GM19467 (cell line): ENCODE measurements around the gene HYCC1.
"Not testable (repeated sequence)": the region's sequence is repeated elsewhere in the genome, so short reads cannot be mapped to it uniquely, and the experiment has no call there.

Experiments
- ATAC-seq: cut with Tn5 transposase; IDR thresholded peaks from one replicate; pipeline ENCODE4 v1.9.1; 2021; ENCODE audit warnings: mild to moderate bottlenecking, moderate library complexity; ENCODE audit not compliant: unreplicated experiment

Gene HYCC1

DNA sequence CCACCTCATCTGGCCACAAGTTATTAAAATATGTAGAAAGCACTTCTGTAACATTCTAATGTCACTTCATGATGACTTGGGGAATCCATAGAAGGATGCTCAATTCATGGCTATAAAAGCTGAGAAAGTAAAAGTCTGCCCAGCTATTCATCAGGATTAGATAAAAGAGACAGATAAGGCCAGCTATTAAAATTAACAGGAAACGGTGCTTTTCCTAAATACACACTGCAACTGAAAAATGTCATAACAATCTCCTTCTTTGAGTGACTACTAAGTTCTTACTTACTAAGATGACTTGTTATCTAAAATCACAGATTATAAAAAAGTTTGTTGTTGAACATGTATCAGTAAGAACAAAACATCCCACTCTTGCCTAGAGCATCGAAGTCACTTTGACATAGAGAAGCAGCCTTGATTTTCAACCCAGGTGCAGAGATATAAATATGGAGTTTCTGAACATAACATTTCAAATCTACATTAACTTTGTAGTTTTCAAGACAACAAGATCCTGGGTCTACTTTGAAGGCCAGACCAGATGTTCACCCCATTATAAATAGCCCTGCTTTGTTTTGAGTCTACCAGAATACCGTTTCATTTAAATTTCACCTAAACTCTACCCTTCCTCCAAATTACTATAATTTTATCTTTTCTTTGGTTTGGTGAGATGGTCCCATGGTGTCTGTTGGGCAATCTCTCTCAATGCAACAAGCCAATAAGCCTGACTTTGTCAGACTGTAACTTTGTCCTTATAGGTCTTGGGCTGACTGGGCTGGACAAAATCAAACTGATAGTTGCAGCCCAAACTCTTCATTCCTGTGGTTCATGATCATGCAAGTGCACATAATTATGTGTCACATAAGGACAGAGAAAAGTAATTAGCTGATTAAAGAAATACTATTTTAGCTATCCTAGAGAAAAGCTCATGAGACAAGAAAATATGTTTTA lies 24.0 kb downstream of the HYCC1 start:
- ATAC-seq, result no peak

GRCh38 chr7:22985436-22985835 lies 28.5 kb downstream of the HYCC1 start:
- ATAC-seq, result no peak

DNA sequence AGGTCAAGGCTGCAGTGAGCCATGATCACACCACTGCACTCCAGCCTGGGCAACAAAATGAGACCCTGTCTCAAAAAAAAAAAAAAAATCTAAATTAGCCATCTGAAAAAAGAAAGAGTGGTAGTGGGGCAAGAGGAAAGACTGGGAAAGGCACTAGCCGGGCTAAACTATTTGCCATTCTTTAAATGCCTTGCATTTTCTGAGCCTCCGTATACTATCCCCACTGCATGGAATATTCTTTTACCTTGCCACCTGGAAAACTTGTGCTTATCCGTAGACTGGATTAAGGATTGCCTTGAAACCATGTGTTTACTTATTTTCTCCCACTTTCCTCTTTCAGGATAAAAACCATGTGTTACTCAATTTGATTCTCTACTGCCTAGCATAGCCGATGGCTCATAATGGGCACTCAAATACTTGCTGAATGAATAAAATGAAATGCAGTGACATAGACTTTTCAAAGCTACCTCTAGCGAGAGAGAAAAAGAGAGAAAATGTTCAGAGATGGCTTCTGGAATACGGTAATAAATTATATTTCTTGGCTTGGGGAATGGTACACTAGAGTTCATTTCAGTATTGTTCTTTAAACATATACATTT lies 30.6 kb downstream of the HYCC1 start:
- ATAC-seq, result no peak

DNA sequence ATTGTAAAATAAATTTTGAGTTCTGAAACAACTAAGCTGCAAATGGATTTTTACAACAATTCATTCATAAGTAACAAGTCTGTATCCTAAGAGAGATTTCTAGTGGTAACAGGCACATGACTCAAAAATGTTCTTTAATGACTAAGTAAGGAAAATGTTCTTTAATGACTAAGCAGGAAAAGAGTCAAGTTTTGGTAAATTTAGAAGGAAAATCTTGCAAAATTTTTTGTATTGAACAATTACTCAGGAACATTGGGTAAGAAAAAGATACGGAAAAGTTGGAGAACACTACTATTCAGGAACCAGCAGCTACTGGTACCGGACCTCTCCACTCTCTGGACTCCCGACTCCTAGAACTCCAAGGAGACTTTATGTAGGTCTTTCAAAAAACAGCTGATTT lies 33.5 kb downstream of the HYCC1 start:
- ATAC-seq, result no peak

DNA sequence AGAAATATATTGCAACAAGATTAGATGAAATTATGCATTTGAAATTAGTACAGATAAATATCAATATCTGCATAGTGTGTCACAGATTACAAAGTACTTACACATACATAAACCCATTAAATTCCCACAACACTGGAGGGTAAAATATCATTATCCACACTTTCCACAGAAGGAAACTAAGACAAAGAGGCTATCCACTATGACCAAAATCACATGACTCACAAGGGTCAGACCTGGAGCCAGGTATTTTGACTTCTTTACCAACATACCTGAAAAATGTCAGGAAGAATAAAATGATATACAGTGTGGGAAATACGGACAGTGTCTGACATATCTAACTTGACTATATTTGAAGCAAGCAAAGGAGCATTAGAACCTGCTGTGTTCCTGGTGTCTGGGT lies 34.1 kb downstream of the HYCC1 start:
- no peak for ATAC-seq

- ATAC-seq, result no peak
These were observed 34.7 kb downstream of the HYCC1 start for GRCh38 chr7:22979251-22979650.

GRCh38 chr7:22974636-22975035 lies 39.3 kb downstream of the HYCC1 start:
- not testable (repeated sequence) for ATAC-seq

DNA sequence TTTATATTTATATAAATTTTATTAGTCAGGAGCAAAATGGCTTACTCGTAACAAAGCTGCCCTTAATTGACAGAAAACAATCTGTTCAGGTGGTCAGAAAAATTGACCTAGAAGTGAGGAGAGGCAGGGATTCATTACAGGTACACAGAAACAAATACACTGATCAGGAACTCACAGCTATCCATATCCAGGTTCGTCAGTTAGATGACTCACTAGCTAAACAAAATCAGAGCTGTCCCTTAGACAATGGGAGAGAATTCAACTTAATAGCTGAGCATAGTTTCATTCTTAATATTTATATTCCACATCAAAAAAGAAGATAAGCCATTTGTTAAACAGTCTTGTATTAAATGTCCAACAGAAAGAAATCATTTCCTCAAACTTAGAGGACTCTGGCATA lies 41.7 kb downstream of the HYCC1 start:
- ATAC-seq, result no peak

GRCh38 chr7:22969010-22969431 lies 44.9 kb downstream of the HYCC1 start:
- ATAC-seq, result no peak
